ENCODE data around the gene NMNAT2. TPM values are rescaled to one million over a fixed set of nuclear protein-coding genes. Genes with fewer than 3 reads are reported as not detected.
A peak's percentile ranks its signal among the peaks of the same experiment; 100 is the strongest.
"Not testable (repeated sequence)": the region's sequence is repeated elsewhere in the genome, so short reads cannot be mapped to it uniquely, and the experiment has no call there.

NMNAT2 gene
- total RNA-seq, 1 donor from 2014 or later = 0.99 TPM

DNA sequence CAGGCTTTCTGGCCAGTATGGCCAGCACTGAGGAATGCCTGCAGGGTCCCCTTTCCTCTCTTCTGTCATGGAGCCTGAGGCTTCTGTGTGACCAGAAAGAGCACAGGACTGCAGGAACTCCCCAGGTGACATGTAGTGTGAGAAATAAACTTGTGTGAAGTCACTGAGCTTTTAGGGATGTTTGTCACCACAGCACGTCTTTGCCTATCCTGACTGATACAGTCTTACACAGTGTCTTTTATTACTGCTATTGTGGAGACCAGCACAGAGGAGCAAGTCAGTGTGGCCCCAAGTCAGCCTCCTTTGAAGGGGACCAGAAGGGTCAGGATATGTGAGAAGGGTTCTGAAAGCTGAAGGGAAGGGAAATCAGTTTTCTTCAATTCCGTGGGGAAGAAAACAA is 129.6 kb downstream of the NMNAT2 start:
- DNase-seq (ENCODE audit: low spot score) = no peak

DNA sequence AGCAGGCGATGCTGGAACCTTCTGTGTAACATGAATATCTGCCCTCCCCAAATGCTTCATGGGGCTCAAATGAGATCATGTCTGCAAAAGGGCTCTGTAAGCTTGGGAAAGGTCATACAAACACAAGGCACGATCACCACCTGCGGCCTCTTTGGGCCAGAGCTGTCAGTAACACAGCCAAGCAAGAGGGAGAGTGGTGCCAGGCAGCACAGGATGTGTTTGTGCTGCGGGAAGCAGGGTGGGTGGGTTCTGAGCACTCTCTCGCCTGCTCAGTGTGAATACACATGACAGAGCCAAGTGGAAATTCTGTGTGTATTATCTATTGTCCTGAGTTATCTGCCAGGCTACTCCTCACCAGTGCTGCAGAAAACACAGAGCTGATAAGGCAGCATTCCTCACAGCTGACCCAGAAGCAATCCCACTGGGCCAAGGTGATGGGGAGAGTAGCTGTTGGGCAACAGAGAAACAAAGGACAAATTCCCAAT is 130.9 kb downstream of the NMNAT2 start:
- no peak for DNase-seq (ENCODE audit: low spot score)

DNA sequence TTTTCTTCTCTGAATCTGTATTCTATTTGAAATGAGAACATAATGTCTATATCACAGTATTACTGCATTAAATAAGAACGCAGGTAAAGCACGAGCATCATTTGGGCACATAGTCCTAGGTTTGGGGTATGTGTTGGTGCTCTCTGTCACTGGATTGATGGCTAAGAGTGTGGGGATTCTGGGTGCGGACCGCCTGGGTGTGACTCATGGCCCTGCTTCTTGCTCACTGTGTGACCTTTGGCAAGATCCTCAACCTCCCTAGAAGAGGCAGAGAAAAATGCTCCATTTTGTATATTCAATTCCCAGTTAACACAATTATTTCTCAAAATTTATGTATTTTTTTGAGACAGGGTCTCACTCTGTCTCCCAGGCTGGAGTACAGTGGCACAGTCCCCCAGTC is 132.4 kb downstream of the NMNAT2 start:
- DNase-seq (ENCODE audit: low spot score) = no peak

DNA sequence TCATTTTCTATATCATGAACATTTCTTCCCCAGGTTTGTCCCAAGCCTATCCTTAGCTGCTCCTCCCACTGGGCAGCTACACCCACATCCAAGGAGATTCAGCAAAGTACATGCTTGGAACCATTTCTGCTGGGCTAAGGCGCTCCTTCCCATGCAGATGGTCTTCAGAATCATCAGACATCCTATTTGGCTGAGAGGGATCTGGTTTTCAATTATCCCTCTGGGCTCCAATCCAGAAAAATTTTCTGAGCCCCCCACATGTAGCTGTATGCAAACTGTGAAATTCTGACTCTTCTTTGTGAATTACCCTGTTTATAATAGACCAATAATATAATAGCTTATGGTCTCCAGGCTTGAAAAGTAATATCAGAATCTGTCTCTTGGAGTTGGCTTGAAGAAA is 132.9 kb downstream of the NMNAT2 start:
- no peak for DNase-seq (ENCODE audit: low spot score)

DNA sequence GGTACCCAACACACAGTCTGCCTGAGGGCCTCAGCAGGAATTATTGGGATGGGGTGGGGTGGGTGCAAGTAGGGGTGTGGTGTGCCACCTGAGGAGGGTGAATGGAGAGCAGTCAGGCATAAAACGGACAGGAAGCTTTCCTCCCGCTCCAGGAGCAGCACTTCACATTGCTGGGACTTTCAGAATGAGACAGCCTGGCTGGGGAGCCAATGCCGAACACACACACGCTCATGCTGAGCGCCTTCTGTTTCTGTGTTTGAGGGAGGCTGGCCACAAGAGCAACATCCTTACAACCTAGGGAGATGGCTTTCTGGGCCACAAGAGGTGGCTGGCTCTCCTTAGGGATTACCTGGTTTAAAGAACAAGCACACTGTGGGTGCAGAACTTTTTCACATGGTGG is 134.1 kb downstream of the NMNAT2 start:
- DNase-seq (ENCODE audit: low spot score) = no peak

DNA sequence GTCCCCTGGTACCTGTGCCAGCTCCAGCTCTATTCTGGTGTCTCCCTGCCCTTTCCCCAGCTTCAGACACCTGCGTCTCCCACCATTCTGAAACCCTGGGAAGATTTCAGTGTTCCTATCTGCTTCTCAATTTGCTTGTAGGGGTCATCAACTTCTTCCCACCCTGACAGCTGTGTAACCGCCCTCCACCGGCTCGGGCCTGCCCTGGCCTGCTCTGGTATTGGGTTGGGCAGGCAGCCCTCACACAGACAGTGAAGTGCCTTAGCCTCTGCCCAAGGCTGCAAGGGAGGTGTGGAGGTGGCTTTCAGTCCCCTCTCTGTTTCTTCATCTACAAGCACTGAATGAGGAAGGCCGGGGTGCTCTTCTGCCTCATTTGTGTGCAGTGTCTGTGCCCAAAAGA is 134.9 kb downstream of the NMNAT2 start:
- no peak for DNase-seq (ENCODE audit: low spot score)

DNA sequence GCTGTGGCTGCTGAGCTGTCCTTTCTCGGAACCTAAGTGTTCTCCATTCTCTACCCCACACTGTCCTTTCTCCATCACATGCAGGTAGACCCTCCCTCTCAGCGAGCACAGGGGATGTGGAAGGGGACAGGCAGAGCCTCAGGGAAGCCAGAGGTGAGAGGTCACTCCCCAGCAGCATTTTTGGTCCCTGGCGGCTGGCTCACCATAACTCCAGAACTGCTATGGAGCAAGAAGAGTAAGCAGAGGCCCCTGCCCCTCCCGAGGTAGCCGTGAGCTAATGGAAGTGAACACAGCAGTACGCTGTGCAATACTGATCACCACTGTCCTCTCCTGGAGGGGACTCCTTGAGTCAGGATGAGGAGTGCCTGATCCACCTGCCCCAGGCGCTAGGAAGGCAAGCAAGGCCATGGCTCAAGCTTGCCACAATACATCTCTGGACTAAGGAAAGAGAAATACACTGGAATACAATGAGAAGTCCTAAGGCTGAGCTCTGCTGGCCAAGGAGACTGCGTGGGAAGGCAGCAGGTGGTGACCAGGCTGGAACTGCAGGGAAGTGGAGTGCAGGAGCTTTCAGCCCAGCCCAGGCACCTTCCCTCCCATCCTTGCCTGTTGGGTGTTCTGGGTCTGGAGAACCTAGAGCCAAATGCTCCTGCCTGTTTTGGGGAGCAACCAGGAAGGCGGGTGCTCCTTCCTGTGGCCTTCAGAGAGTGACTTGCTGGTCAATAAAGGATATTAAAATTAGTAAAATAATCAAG is 135.9 kb downstream of the NMNAT2 start:
- DNase-seq (ENCODE audit: low spot score) = no peak

DNA sequence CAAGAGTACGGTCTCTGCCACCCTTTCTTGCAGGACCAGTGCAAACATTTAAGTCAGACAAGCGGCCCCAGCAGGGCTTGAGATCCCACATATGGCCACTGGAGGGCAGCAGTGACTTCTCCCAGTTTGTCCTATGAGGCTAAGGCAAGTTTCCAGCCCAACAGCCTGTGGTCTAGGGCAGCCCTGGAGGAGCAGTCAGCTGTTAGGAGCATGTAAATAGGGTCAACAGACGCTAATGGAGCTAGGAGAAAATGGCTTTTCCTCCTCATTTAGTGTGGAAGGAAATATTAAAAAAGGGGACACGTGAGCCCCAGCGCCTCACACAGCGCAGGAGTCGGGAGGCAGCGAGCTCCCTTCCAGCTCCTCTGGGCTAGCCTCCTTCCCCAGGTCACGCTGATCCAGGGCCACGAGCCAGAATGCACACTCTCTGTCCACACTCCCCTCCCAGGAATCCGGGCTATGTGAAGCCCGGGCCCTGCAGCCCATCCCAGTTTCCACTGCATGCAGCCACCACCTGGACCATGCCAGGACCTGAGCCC is 136.6 kb downstream of the NMNAT2 start:
- DNase-seq (ENCODE audit: low spot score) = peak; percentile 93

DNA sequence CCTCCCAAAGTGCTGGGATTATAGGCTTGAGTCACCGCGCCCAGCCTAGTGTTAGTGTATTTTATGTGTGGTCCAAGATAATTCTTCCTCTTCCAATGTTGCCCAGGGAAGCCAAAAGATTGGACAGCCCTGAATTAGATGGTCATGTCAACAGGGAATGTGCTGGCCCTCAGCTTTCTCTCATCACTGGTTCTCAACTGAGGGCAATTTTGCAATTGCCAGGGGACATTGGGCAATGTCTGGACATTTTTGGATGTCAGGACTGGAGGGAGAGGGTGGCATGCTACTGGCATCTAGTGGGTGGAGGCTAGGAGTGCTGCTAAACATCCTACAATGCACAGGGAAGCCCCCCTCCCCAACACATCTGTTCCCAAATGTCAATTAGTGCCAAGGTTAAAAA is 137.1 kb downstream of the NMNAT2 start:
- no peak for DNase-seq (ENCODE audit: low spot score)

DNA sequence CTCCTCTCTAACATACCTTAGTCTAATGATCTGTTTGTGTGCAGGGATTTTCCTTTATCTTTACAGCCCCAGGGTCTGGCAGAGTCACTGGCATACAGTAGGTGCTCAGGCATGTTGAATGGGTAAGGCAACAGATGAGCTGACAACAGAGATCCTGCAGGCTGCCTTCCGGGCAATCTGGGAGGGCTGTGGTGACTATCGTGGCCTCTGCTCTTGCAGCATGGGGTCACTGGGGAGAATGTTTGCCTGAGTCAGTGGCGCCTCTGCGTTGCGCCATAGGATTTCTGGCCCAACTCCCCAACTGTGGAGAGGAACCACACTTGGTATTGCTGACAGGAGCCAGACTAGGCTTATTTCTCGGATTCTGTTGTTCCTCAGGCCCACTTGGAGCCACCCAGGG is 138.3 kb downstream of the NMNAT2 start:
- no peak for DNase-seq (ENCODE audit: low spot score)

DNA sequence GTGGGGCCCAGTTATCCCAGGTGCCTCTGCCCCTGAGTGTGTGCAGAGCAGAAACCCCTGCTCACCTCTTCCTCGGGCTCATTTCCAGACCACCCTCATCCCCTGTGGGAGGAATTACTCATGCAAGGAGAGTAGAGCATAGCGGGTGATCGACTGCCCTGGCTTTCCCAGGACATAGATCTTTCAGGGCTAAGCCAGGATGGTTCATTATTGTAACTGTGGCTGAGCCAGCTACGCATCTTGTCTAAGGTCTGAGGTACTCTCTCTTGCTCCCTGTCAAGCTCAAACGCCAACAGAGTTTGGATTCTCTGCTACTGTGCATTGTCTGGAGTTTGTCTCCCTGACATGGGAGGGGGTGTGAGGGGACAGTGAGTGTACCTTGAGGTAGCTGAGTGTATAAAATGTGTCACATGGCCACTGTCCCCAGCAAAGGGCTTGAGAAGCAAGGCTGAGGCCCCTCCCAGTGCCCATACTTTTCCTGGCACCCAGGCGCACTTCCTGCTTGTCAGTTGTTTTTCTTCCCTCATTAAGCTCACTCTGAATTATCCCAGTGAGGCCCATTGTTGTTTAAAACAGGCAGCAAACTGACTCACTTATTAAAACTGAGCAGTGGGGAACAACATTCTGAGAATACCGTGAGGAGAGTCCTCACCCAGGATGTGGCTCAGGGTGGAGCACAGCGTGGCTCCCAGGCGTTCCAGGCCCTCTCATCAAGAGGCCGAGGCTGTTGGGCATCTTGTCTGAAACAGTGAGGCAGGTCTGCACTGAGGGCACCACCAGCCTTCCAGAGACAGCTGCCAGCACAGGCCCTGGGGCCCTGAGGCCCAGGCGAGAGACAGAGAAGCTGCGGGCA is 139.2 kb downstream of the NMNAT2 start:
- DNase-seq (ENCODE audit: low spot score) = no peak

DNA sequence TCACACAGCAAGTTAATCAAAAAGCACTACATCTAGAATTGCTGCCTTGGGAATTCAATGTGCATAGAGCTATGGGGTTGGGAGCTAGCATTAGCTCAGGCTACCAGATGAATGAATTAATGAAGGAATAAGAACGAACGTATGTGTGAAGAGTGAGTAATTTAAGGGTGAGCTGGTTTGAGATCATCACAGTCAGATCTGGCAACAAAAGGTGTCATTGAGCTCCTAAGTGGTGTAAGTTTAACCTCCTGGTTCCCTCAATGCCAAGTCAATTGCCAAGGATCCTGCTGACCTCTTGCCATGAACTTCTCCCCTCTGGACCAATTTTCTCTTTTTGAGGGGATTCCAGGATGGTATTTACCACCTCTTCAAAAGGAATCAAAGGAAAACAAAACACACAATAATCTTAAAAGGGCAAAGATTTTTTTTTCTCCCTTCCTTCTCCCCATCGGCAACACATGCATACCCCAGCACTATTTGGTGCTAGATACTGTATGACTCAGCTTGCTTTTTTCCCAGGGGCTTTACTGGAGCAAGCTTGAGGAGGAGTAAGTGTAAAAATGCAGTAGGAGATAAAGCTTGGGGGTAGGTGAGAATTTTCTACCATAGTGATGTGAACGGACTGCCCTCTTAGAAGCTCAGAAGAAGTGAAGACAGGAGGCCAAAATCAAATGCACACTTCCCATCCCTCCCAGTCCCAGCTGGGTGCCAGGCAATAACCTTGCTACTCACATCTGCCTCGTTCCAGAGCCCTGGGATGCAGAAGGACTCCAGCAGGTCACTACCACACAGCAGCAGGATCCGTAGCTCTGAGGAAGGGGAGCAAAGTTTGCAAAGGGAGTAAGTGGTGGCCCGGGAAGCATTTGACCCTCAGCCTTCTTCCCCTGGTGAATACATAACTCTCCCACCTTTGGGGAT is 140.1 kb downstream of the NMNAT2 start:
- DNase-seq (ENCODE audit: low spot score) = no peak

DNA sequence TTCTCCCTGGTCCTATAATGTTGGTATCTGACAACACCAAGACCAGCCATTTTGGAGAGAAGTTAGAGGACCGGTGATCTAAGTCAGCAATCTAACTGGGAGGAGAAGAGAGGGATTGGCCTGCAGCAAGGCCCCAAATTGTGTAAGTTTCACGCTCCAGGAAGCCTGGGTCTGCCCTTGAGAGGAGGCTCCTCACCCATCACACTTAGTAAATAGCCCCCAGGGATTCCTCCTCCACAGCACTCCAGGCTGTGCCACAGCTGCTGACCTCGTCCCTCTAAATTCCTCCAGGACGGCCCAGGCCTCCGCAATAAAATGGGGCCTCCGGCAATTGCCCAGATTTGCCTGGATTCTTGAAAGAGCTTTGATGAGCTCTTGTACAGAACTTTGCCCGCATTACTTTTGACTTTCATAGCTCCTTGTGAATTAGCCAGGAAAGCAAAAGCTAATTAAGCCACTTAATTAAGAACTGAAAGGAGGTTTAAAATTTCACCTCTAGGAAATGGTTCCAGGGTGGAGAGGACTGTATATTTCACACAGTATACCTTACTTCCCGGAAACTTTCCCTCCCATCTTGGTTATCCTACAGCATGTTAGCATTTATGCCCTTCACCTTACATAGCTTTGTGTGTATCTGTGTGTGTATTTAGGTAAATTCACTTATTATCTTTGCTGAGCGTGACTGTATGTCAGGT is 141.6 kb downstream of the NMNAT2 start:
- no peak for DNase-seq (ENCODE audit: low spot score)

DNA sequence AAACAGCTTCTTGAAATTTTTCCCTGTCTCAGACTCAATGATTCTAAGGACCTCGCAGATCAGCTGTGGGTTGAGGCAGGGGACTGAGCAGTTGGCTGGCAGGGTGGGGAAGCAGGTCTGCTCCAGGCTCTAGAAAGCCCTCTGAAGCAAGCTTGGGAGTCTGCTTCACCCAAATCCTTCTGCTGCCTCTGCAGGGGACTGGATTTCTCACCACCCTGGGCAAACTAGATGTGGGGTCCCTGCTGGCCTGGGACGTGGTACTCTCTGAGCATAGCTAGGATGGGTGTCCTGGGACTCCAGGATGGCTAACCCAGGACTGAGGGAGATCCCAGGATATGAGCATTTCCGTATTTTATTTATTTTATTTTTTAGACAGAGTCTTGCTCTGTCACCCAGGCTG is 142.9 kb downstream of the NMNAT2 start:
- no peak for DNase-seq (ENCODE audit: low spot score)

DNA sequence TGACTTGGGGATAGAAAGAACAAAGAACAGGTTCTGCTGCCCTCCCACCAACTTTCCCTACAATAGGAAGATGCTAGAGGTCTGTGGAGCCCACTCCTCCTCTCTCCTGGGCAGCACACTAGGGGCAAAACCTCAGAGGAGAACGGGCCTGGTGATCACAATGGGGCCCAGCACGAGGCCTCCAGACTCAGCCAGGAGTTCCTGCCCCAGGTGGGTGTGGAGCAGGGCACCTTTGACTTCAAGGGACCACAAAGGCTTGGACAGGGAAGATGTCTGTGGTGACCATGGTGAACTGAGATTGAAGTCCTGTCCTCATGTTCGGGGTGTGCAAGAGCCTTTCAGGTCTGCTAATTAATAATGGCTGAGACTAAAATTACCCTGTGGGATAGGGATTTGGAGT is 143.3 kb downstream of the NMNAT2 start:
- no peak for DNase-seq (ENCODE audit: low spot score)

DNA sequence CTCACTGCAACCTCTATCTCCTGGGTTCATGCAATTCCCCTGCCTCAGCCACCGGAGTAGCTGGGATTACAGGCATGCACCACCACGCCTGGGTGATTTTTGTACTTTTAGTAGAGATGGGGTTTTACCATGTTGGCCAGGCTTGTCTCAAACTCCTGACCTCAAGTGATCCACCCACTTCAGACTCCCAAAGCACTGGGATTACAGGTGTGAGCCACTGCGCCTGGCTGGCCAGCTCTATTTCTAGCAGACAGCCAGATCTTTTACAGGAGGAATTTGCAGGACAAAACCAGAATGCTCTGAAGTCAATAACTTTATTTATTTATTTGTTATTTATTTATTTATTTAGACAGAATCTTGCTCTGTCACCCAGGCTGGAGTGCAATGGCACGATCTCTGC is 144.2 kb downstream of the NMNAT2 start:
- not testable (repeated sequence) for DNase-seq (ENCODE audit: low spot score)

DNA sequence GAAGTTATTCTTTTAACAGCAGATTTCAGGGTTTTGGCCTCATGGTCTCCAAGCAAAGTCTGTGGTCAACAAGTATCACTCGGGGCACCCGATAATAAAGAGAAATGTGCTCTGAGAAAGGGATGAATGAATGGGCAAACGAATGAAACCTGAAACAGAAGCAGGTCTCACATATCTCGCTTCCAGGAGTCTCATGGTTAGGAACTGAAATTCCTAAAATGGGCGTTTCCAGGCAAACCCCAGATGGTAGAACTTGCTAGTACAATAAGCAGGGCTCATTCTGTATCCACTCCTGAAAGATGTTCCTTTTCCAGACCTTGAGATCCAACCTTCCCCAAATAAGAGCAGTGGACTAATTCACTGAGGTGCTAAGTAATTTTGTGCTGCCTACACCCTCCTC is 144.9 kb downstream of the NMNAT2 start:
- no peak for DNase-seq (ENCODE audit: low spot score)

DNA sequence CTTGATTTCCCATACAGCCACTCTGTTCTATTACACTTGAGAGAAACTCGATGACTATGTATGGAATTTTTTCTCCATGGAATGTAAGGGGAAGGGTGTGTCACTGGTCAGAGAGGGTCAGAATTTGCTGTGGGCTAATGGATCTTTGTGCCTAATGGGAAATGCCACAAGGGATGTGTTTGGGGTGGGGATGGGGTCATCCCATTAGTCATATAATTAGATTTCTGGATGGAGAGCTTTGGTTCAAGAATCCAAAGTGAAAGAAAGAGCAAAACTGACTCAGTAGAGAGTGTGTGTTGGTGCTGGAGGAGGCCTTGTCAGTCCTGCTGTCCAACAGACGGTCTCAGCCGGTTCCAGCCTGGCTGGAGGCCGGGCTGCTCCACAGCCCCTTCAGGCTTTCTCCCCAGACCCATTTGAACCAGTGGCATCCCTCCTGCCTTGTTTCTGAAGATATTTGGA is 145.8 kb downstream of the NMNAT2 start:
- no peak for DNase-seq (ENCODE audit: low spot score)

DNA sequence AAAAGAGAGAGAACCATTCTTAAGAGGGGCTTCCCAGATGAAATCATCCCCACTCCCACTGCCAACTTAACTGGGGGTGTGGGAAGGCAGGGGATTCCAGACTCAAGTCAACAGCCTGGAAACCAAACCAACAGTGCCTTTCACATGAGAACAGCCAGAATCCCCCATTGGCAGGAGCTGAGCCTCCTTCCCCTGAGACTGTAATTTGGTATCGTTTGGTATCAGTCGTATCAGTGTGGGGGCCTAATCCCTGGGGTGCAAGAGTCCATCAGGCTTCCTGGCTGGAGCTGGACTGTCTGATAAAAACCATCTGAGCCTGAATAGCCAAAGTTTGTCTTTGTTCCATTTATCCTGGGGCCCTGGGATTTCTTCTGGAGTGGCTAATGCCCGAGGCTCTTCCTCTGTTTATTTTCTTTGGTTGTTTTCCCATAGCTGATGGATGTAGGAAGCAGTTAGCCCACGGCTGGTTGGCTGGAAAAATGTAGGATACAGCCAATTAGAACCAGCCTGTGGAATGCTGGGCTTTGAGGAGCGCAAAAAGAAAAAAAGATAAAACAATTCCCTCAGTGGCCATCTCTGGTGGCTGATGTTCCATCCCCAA is 147.5 kb downstream of the NMNAT2 start:
- no peak for DNase-seq (ENCODE audit: low spot score)

DNA sequence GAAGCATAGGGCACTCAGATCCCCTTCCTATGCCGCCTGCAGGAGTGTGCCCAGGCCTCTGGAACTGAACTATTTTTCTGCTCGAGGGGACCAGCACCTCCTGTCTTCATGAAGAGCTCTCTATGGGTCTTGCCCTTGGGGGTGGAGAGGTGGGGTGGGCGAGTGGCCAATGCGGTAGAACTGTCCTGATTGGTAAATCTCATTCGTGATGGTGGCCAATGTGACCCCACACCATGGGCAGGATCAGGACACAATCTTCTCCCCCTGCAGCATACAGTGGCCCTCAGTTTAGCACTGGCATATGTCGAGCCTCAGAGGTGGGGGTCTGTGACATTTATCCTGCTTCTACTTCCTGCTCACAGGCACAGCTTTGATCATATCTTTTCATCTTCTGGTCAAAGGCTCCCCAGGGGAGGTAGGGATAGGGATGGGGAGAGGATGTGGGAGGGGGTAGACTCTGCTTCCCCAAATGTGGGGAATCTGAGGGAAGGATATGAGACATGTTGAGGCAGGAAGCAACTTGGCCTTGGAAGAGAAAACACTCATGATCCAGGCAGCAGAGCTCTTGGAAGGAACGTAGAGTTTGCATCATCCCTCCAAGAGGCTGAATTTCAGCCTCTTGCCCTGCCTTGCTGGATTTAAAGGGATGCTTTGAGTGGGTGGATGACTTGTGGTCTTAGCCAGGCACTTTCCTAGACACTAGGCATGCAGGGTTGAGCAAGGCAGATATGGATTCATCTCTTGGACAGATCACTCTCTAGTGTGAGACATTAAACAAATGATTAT is 150.3 kb downstream of the NMNAT2 start:
- DNase-seq (ENCODE audit: low spot score) = no peak
